ENCODE data around the gene PLEKHM2.

The PLEKHM2 gene

GRCh38 chr1:15758343-15758931, 74.3 kb downstream of the PLEKHM2 start, which contains the start of gene FBLIM1:
FBLIM1 (plus strand) TSS chr1:15758795; CDS start chr1:15764984, 6,189 bp downstream.
- no peak for DNase-seq (ENCODE audit: low read depth)

GRCh38 chr1:15758953-15759661, 75.0 kb downstream of the PLEKHM2 start:
- no peak for DNase-seq (ENCODE audit: low read depth)

GRCh38 chr1:15760520-15761211, 76.5 kb downstream of the PLEKHM2 start:
- DNase-seq (ENCODE audit: low read depth): no peak

- DNase-seq (ENCODE audit: low read depth): no peak
These were observed 77.4 kb downstream of the PLEKHM2 start for GRCh38 chr1:15761366-15762128.

- DNase-seq (ENCODE audit: low read depth): no peak
These were observed 78.4 kb downstream of the PLEKHM2 start for GRCh38 chr1:15762546-15762945.

- no peak for DNase-seq (ENCODE audit: low read depth)
These were observed 80.2 kb downstream of the PLEKHM2 start for GRCh38 chr1:15764269-15764764.

DNA sequence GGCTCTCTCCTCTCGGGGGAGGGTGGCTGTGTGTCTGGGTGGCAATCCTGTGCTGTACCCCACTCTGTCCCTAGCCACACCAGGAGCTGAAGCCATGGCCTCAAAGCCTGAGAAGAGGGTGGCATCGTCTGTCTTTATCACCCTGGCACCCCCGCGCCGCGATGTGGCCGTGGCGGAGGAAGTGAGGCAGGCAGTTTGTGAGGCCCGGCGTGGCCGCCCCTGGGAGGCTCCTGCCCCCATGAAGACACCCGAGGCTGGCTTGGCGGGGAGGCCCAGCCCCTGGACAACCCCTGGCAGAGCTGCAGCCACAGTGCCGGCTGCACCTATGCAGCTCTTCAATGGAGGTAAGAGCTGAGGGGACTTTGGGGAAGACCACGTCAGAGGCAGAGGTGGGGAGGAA, 80.8 kb downstream of the PLEKHM2 start:
- DNase-seq (ENCODE audit: low read depth): no peak

DNA sequence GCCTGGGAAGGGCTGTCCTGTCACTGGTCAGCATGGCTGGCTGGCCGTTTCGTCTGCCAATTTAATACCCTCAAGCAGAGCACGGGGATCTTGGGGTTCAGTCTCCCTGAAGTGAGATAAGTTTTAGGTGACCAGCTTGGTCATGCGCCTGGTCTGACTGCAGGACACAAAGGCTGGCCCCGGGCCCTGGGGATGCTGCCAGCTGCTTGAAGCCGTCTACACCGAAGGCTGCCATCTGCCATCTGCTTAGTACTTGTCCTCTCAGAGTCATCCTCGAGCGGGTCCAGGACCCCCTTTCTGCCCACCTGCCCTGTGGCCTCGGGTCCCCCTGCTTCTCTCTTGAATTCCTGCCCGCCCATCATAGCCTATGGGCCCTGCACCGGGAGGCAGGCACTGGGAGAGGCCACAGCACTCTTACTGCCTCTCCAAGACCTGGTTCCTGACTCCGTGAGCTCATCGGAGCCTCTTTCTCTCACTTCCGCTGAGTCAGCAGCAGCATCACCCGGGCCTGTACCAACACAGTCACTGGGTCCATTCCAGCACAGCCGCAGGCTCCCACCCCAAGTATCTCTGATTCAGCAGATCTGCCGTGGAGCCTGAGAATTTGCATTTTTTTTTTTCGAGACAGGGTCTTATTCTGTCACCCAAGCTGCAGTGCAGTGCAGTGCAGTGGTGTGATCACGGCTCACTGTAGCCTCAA, 81.5 kb downstream of the PLEKHM2 start:
- no peak for DNase-seq (ENCODE audit: low read depth)

DNA sequence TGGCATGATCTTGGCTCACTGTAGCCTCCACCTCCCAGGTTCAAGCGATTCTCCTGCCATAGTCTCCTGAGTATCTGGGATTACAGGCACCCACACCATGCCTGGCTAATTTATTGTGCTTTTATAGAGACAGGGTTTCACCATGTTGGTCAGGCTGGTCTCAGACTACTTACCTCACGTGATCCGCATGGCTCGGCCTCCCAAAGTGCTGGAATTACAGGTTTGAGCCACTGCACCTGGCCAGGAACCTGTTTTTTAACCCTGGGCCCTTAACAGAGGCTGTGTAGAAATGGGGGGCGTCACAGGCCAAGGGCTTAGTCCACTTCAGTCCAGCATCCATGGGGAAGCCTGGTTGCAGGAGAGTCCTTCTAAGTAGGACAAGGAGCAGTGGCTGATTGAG, 83.8 kb downstream of the PLEKHM2 start:
- DNase-seq (ENCODE audit: low read depth): no peak

DNA sequence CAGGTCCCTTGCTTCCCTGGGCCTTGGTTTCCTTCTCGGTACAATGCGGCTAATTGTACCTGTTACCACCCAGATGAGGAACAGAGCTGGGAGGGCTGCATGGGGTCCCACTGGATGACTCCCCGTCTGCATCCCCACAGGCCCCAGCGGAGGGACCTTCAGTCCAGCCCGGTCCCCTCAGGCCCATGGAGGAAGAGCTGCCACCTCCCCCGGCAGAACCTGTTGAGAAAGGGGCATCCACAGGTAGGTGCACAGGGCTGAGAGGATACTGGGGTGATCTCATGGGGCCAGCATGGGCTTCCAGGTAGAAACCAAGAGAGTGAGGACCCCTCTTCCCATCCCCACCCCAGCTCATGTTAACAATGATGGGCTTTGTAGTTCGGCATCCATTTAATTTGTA, 84.3 kb downstream of the PLEKHM2 start:
- DNase-seq (ENCODE audit: low read depth): no peak

GRCh38 chr1:15770313-15770962, 86.3 kb downstream of the PLEKHM2 start:
- DNase-seq (ENCODE audit: low read depth): no peak

DNA sequence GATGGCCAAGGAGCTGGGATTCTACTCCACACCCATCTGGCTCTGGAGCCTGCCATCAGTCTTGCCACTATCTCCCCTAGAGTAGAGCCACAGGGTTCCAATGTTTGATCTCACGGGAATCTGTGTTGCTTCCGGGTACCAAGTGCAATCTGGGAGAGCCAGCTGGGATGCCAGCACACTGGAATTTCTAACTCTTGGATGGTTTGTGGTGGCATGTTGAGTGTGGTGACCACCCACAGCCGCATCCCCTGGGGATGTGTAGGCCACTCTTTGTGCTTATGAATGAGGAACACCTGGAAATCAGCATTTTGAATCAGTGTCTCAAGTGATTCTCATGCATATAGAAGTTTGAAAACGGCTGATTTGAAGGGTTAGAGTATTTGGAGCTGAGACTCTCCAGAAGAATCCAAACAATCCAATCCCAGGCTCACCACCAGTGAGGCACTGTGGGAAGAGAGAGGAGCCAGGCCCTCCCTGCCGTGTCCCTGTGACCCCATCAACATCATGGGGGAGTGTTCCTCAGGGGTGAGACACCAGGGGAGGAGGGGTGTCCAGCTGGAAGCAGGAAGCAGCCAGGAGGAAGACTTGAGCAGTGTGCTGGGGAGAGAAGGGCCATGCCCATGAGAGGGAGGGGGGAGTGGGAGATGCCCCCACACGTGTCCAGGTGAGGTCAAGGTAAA, 87.9 kb downstream of the PLEKHM2 start:
- no peak for DNase-seq (ENCODE audit: low read depth)

GRCh38 chr1:15775706-15776105, 91.6 kb downstream of the PLEKHM2 start:
- no peak for DNase-seq (ENCODE audit: low read depth)

DNA sequence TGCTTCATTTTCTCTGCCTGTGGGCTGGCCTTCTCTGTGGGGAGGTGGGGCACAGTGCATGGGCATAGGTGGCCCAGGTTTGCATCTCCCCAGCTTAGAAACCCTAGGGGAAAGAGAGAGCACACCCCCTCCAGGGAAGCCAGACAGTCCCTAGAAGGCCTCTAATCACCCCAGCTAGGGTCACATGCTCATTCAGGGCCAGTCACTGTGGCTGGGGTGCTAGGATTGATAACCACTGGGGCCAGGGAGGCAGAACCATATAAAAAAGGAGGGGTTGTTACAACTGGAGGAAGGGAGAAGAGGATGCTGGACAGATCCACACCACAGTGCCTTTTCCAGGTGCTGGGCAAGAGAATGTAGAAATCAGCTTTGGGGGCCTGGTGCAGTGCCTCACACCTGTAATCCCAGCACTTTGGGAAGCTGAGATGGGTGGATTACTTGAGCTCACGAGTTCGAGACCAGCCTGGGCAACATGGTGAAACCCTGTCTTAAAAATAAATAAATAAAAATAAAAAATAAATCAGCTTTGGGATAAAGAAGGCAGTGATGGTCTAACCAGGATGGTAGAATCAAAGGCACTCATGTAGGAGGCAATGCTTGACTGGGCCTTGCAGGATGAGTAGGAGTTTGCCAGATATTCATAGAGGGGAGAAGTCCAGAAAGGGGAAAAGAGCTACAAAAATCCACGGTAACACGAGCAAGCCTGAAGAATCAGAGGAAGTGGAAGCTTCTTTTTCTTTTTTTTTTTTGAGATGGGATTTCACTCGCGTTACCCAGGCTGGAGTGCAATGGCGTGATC, 94.0 kb downstream of the PLEKHM2 start:
- no peak for DNase-seq (ENCODE audit: low read depth)
